Measurements from ENCODE around the gene CSNK1A1L. TPM values are rescaled to one million over a fixed set of nuclear protein-coding genes. Genes with fewer than 3 reads are reported as not detected.

The CSNK1A1L gene
- total and polyA plus RNA-seq, 2 of the 13 experiments (the other 11 are each of a cell fraction or from before 2014, with no cell fraction given) = not detected

GRCh38 chr13:37058910-37059847 lies 46.3 kb downstream of the CSNK1A1L start, which contains the start of gene SUPT20H (continued):
- TF ChIP-seq ZNF142 (CRISPR knock-in tag; IDR thresholded peaks at IDR 0.05) (no peak), NRL (CRISPR knock-in tag; IDR thresholded peaks at IDR 0.05; ENCODE audit: borderline replicate concordance) (peak; percentile 68), NFYB (CRISPR knock-in tag; IDR thresholded peaks at IDR 0.05) (peak; percentile 77), ZNF674 (CRISPR knock-in tag; IDR thresholded peaks at IDR 0.05; ENCODE audit: low read depth) (no peak), GRHL1 (CRISPR knock-in tag; conservative IDR thresholded peaks at IDR 0.05) (no peak), POGZ (CRISPR knock-in tag; IDR thresholded peaks at IDR 0.05) (peak; percentile 95), POLR2AphosphoS5 (IDR thresholded peaks at IDR 0.05; ENCODE audit: low read depth, low read length) (peak; percentile 83), ZNF205 (CRISPR knock-in tag; IDR thresholded peaks at IDR 0.05) (no peak; the same call in 1 of the 2 replicates), MAFK (conservative IDR thresholded peaks at IDR 0.05 in 1 of 2, IDR thresholded peaks at IDR 0.05 in 1 of 2; ENCODE audit: low read length in 2 of 2) (no peak), TRIM24 (CRISPR knock-in tag; IDR thresholded peaks at IDR 0.05) (no peak), U2AF2 (IDR thresholded peaks at IDR 0.05; ENCODE audit: low read depth, low read length) (no peak), ZNF646 (CRISPR knock-in tag; IDR thresholded peaks at IDR 0.05) (no peak), ZNF781 (CRISPR knock-in tag; IDR thresholded peaks at IDR 0.05; ENCODE audit: borderline replicate concordance, not compliant biosample characterization) (no peak), ZFP36L1 (CRISPR knock-in tag; IDR thresholded peaks at IDR 0.05) (no peak)
